GM18858 (cell line): ENCODE data around the gene PAX4.
A peak's percentile ranks its signal among the peaks of the same experiment; 100 is the strongest.

Source experiments
- ATAC-seq: cut with Tn5 transposase; IDR thresholded peaks from one replicate; pipeline ENCODE4 v1.9.1; 2021; ENCODE audit not compliant: unreplicated experiment

Gene PAX4

DNA sequence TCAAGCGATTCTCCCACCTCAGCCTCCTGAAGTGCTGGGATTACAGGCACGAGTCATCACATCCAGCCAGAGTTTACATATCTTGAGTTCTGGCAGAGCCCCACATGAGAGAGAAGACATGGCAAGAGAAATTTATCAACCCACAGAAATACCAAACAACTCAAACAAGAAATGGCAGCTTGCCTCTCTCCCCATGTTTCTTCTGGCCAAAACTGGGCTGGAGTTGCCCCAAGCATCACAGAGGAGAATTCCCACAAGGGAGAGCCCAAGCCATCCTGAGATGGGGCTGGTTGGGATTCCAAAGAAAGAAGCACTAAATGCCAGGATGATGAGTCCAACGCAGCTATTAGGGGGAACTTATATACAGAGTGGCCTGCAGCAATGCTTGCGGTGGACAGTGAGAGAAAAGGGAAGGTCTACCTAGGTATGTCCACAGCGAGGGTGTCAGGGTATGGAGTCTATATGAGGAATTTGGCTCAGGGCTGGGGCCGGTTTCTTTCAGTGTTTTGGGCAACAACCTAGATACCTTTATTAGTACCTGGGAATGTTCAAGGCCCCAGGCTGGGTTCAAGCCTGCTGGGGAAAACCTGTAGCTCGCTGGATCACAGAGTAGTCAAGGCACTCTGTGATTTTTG, 14.5 kb upstream of the PAX4 start:
- no peak for ATAC-seq

DNA sequence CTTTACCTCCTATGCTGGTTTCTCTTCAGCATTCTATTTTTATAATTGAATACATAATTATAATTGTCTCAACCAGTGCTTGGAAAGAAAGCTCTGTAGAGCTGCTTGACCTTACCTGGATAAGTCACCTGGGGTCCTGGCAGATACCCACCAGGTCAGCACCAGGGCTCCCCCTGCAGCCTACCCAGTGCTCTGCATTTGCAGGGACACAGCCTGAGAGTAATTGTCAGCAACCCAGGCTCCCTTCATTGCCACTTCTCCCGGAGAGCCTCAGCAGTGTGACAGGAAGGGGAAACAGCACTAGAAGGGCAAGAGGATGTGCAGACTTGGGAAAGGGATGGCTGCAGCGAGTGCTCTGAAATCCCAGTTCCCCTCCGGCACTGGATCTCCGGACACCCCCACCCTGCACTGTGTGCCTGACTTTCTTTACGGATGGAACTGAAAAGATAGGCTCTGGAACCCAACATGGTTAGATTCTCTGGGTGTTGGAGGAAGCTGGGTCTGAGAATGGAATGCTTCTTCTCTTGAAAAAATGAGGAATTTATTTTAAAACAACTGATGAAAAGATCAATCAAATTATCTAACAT, 11.4 kb upstream of the PAX4 start:
- ATAC-seq, result no peak

DNA sequence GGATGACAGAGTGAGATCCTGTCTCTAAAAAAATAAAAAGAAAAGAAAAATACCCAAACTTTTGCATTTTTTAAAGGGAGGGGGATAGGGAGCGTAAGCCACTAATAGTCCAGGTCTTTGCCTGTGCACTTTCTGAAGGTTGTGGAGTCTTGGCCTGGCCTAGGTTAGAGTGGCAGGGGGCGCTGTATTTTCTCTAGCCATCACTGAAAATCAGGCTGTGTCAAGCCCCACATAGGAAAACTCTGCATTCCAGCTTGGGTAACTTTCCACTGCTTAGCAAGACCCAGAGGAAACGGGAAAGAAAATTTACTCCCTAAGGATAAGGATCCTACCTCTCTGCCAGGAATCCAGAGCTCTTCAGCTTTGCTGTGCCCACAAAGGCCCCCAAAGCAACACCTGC, 10.5 kb upstream of the PAX4 start:
- ATAC-seq, result no peak

DNA sequence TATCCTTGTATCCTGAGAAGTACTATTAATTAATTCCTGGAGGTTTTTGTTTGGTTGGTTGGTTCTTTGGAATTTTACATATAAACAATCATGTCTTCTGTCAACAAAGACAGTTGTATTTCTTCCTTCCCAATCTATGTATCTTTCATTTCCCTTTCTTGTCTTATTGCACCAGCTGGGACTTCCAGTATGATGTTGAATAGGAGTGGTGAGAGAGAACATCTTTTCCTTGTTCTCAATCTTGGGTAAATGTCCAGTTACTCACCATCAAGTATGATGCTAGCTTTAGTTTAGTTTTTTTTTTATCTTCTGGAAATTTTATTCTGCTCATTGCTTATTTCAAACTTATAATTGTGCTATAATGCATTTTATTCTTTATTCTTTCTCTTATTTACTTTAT, 7.4 kb upstream of the PAX4 start:
- ATAC-seq, result no peak

DNA sequence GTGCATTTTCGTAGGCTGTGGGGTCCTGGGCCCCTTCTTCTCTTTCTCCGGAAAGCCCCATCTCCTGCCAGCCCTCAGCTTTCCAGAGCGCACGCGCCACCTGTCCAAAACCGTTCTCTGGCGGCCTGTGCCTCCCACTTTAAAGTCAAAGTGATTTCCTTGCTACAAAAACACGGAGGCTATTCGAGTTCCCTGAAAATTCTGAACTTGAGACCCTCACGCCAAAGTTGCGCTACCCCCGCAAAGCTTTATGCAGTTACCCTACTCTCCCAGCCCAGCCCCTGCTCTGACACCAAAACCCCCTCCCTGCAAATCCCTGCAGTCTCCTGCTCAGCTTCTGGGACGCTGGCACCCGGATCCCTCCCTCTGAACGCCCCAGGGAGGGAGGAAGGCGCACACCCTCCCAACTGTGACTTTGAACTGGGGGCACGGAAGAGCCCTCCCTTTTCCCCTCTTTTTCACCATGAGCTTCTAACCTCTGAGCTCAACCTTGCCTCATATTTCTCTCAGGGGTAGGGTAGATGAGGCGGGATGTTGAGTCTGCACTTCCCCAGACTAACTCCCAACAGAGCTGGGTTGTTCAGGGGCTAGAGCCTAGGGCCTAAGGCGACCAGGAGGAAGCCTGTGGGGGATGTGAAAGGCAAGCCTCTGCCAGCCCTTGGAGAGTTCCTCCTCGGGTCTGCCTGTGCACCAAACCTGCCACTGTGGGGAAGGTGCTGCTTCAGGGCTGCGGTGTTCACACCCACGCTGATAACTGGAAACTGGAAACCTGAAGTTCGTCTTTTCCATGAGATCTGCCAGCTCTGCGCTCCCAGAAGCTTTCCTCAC, 2.7 kb upstream of the PAX4 start:
- ATAC-seq, result no peak

DNA sequence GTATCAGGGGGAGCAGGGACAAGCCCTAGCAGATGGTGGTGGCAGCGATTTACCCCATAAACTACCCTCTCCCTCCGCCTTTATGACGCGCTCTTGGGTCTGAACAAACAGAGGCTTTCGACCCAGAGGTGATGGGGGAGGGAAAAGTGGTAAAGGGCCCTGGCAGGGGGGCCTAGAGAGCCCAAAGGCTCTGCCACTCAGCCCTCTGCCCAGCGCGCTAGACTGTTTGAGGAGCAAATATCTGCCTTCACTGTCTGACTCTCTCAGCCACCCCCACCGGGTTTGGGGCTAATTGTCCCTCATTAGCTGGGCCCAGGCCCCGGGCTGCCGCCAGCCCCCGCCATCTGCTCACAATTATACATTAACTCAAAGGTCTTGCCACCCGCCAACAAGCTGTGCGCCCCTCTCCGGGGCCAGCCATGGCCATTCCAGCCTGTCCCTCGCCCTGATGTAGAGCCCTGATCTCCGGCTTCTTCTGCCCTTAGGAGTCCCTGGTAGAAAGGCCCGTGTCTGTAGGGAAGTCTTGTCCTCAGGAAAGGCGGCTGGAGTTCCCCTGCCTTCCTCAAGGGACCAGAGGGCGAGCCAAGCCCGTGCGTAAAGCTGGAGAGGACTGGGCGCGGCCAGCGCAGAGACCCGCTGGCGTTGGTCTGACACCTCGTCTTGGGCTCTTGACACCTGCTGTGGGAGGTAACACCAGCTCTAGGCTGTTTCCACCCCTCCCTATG, 1.9 kb upstream of the PAX4 start:
- ATAC-seq, result no peak

DNA sequence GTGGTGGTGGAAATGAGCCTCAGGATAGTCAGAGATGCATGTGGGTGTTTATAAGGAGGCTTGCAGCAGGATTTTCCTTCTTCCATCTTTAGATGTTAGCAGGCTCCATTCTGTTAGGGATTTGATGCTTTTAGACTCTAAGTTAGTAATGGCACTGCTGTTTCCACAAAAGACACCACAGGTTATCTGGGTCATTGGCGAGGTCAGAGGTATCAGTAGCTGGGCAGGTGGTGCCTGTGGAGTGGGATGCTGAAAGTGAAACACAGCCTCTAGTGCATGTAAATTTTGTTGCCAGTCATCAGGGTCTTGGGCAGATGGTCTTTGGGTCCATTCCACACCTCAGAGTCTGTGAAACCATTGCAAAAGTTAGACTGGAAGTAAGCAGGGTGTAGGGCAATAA, 833 bp upstream of the PAX4 start:
- no peak for ATAC-seq

DNA sequence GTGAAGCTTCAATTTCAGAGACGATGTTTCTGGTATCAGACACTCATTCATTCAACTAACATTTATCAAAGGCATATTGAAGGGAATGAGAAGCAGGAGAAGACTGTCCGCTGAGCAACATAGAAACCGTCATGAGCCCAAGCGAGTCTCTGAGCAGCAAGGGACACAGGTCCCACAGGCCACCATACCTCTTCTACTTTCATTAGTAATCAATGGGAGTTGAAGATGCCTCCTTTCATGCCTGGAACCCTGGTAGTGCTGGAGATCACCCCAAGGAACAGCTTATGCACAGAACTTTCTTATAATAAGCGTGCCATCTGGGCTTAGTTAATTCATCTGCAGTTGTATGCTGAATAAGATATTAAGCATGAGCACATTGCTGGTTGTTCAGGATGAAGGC, 1.2 kb downstream of the PAX4 start:
- ATAC-seq, result no peak

DNA sequence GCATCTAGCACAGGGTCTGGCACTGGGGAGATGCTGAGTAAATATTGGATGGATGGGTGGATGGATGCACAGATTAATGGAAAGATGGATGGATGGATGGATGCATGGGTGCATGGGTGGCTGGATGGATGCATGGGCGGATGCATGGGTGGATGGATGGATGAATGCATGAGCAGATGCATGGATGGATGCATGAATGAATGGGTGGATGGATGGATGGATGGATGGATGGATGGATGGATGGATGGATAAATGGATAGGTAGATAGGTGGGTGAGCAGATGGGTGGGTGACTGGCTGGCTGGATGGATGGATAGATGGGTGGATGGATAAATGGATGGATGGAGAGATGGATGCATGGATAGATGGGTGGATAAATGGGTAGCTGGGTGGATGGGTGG, 5.7 kb downstream of the PAX4 start:
- no peak for ATAC-seq

DNA sequence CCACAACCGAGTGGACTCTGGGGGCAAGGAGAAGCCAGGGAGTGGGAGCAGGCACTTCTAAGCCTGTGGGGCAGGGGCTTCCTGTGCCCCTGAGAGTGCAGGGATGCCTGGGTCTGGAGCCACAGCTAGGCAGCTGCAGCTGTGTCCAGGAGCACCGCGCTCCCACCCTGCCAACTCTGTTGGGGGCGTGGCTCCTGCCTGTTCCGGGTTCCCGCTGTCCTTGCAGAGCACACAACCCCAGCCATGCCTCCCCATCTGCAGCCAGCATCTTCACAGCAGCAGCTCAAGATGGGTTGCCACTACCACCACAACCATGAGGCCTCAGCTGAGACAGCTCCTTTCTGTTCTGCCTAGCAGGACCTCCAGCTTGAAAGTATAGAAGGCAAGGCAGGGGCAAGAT, 8.6 kb downstream of the PAX4 start:
- ATAC-seq, result no peak

DNA sequence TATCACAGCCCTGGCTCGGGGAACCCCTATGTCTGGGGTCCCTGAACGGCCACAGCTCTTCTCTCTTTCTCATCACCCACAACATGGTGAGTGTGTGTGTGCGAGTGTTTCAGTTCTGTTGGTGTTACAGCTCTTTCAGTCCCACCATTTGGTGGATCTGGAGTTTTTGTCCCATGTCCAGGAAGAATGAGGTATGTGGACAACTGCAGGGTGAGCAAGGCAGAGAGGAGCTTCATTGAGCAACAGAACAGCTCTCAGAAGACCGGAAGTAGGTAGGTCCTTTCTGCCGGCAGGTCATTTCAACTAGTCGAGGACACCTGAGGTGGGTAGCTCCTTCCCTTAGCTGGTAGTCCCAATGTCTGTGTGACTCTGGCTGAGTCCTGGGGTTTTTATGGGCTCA, 9.5 kb downstream of the PAX4 start:
- no peak for ATAC-seq

DNA sequence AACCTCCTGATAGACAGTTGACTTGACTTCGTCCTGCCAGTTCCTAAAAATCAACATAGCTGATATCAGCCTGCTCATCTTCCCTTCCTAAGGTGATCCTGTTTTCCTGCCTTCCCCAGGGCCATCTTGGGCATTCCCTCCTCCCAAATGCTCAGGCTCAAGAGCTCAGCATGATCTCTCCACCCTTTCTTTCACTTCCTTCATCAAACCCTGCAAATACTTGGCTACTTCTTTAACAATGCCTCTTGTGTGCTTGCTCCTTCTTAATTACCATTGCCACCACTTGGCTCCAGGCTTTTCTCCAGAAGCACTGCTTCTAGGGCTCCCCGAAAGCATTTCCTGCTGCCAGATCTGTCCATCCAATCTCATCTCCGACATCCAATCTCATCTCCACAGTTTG, 17.1 kb downstream of the PAX4 start:
- no peak for ATAC-seq

DNA sequence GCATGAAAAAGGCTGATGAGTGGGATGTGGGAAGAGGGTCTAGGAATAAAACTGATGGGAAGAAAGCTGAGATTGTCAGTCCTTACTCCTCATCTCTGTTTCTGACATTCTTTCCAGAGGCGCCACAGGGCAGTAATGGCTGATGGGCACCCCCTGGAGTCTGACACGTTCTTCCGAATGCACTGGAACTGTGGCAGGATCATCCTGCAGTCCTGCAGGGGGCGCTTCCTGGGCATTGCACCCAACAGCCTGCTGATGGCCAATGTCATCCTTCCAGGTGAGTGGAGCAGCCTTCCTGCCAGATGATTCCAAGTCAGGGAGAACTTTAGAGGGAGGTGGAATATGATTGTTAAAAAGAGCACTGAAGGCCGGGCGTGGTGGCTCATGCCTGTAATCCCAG, 19.6 kb downstream of the PAX4 start:
- no peak for ATAC-seq

DNA sequence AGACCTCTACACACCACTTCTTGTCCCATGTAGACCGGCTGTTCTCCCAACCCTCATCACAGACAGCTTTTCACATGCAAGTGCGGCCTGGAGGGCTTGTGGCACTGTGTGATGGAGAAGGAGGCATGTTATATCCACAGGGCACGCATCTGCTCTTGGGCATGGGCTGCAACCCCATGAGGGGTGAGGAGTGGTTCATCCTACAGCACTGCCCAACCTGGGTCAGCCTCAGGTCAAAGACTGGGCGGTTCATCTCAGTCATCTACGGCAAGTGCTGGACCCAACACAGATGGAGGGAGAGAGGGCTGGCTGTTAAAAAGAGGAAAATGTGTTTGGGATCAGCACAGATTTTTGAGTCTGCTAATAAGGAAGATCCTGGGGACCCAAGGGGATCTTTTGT, 22.2 kb downstream of the PAX4 start:
- no peak for ATAC-seq

DNA sequence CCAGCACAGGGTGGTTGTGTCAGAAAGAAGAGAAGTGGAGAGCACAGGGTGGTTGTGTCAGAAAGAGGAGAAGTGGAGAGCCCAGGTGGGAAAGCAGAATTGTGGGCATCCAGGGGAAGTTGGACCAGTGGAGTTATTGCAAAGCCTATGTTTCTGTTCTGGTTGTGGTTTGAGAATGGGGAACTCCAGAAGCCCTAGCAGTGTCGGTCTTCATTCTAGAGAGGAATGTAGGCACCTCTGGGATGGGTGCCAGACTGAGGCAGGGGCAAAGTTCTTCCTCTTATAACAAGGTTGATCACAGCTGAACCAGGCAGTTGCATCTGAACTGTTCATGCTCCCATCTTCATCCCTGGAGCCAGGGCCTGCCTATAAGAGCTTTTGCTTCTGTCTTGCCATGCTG, 23.5 kb downstream of the PAX4 start:
- no peak for ATAC-seq

DNA sequence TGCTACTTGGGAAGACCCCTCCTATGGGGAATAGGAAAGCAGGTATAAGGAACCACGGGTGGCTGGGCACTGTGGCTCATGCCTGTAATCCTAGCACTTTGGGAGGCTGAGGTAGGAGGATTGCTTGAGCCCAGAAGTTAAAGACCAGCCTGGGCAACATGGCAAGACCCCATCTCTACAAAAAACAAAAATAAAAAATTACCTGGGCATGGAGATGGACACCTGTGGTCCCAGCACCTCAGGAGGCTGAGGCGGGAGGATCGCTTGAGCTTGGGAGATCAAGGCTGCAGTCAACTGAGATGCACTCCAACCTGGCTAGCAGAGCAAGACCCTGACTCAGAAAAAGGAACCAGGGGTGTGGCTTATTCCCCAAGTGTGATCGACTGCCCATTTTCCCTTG, 25.4 kb downstream of the PAX4 start:
- ATAC-seq, result no peak

DNA sequence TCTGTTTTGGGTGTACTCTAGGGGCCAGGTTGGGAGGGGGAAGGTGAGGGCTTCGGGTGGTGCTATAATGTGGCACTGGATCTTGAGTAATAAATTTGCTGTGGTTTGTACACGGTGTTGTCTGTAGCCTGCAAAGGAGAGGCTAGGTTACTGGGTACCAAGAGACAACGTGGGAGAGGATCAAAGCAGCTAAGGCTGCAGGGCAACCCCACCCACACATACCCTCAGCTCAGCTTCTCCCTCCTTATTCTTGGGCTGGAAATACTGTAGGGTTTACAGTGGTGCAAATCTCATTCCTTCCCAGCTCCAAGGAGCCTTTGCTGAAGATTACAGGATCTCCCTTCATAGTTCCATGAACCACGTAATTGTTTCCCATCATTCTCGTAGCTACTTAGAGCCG, 26.4 kb downstream of the PAX4 start:
- ATAC-seq, result no peak

DNA sequence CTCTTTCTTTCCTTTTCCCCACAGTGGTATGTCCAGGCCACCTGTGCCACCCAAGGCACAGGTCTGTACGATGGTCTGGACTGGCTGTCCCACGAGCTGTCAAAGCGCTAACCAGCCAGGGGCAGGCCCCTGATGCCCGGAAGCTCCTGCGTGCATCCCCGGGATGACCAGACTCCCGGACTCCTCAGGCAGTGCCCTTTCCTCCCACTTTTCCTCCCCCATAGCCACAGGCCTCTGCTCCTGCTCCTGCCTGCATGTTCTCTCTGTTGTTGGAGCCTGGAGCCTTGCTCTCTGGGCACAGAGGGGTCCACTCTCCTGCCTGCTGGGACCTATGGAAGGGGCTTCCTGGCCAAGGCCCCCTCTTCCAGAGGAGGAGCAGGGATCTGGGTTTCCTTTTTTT, 26.8 kb downstream of the PAX4 start:
- ATAC-seq, result no peak

DNA sequence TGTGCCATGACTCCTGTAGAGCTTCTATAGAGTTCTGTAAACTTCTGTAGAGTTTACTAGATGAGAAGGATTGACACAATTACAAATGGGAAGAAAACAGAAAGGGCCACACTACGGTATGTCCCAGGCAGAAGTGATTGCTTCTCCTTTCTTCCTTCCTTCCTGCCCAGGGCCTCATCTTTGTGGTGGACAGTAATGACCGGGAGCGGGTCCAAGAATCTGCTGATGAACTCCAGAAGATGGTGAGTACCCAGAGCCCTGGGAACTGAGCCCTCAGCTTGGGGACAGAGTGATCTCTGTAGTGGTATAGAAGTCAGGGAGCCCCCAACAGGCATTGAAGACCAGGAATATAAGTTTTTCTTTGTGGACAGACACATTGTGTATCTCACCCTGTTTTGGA, 28.0 kb downstream of the PAX4 start:
- ATAC-seq, result no peak

DNA sequence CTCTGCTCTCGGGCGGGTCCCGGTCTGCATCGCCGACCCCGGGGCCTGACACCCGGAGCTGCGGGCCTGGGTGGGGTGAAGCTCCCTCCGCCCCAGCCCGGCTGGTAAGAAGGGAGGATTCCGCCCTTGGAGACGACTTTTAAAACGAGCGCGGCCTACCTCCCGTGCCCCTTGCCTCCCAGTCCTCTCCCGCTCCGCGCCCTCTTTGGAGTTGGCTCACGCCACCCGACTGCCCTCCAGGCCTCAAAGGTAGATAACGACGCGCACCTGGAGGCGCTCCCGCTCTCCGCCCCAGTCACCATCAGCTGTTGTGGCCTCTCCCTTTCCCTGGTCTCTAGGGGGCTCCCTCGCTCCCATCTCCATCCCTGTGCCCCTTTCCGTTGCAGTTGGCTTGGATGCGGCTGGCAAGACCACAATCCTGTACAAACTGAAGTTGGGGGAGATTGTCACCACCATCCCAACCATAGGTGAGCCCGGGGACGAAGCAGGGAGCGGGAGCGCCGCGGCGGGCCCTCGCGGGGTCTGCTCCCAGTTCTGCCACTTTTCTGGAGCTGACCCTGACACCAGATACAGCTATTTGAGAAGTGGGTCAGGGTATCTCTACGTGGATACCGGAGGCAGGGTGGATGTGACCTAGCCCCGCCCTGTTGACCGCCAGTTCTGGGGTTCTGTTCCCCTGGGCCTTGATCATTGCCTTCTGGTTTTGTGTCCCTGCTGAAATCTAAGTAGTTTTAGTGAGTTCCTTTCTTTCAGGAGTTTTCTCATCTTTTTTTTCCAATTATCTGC, 29.1 kb downstream of the PAX4 start:
- peak; percentile 2 for ATAC-seq
